Transverse colon (tissue), 4 donors: Measurements from ENCODE around the gene ELOVL4. TPM values are rescaled to one million over a fixed set of nuclear protein-coding genes. Genes with fewer than 3 reads are reported as not detected.

Source experiments
- DNase-seq: peaks from one replicate; pipeline ENCODE4 v3.0.0-alpha.2; 2019
- H3K27ac ChIP-seq, 4 donors: fragments of 200-600 bp; sonication (generic); 2 replicates each; pipeline ENCODE4 v1.5.1; 2016 to 2018; ENCODE audit warnings: inconsistent platforms in 4 of 4
- H3K27me3 ChIP-seq: fragments of 200-600 bp; sonication (generic); 2 replicates; pipeline ENCODE4 v1.5.1; 2017; ENCODE audit warnings: inconsistent platforms
- H3K36me3 ChIP-seq, 4 donors: fragments of 200-600 bp; sonication (generic); 2 replicates each; pipeline ENCODE4 v1.5.1; 2017 to 2019; ENCODE audit warnings: inconsistent platforms in 4 of 4
- H3K4me1 ChIP-seq, 4 donors: fragments of 200-600 bp; sonication (generic); 2 replicates each; pipeline ENCODE4 v1.5.1; 2017 to 2020; ENCODE audit warnings: inconsistent platforms in 4 of 4
- H3K4me3 ChIP-seq, 4 donors: fragments of 200-600 bp; sonication (generic); 1 replicate in 1 of 4; 2 replicates in 3 of 4; pipeline versions ENCODE4 v1.5.1 to v1.6.1; 2017 to 2019; ENCODE audit warnings: inconsistent platforms in 4 of 4
- H3K9me3 ChIP-seq, 2 donors: fragments of 200-600 bp; sonication (generic); 2 replicates each; pipeline ENCODE4 v1.5.1; 2017 to 2019; ENCODE audit warnings: inconsistent platforms in 2 of 2
- CTCF ChIP-seq, 5 experiments: fragments of 200-600 bp in 3 of 5; fragments of 450-650 bp in 2 of 5; sonication (generic) in 3 of 5; IDR thresholded peaks; 1 replicate in 2 of 5; 2 replicates in 3 of 5; pipeline ENCODE4 v1.5.1; 2016 to 2017; ENCODE audit warnings: antibody characterized with exemption in 5 of 5, inconsistent platforms in 3 of 5, mild to moderate bottlenecking in 2 of 5, moderate library complexity in 1 of 5
- EP300 ChIP-seq: sonication (generic); formaldehyde crosslinking; IDR thresholded peaks from one replicate; pipeline ENCODE4 v1.6.1; 2017; ENCODE audit warnings: antibody characterized with exemption, low read depth
- POLR2A ChIP-seq: fragments of 450-650 bp; IDR thresholded peaks from one replicate; pipeline ENCODE4 v1.6.1; 2016; ENCODE audit warnings: antibody characterized with exemption, mild to moderate bottlenecking, moderate library complexity
- POLR2AphosphoS5 ChIP-seq, 3 donors: sonication (generic); formaldehyde crosslinking; IDR thresholded peaks; one replicate each; pipeline ENCODE4 v1.6.1; 2016; ENCODE audit warnings: antibody characterized with exemption in 3 of 3
- WGBS, 2 donors: methylation state at CpG; one replicate each; pipeline ENCODE4 v1.1.5; 2018; ENCODE audit warnings: low coverage in 1 of 2; 5-methylcytosine and 5-hydroxymethylcytosine counted together
- in situ Hi-C, 4 donors: fragments of 200-750 bp; cut with MboI; loops; one replicate each; pipeline versions ENCODE4 v1.15.0 to v1.15.1; 2017; ENCODE audit warnings: low sequenced_read_pairs in 3 of 4, low pct_ligation_motif_present in 1 of 4, low pct_unique_long_range_greater_than_20kb in 1 of 4
- intact Hi-C: fragments of 100-400 bp; cut with DNase I; formaldehyde crosslinking; loops from one replicate; pipeline ENCODE4 v1.15.1; 2023; ENCODE audit warnings: low total_unique reads
- total RNA-seq, 4 donors: library from RNA; depleted of rRNA; stranded (reverse); fragments of >200 nt; gene quantifications; one replicate each; pipeline ENCODE4 v1.1.0, GENCODE V29; 2016

The ELOVL4 gene
- total RNA-seq, 4 donors from 2014 or later, result 0.32 to 0.68 TPM; not detected in 2

GRCh38 chr6:79878142-79878748, 69.1 kb downstream of the ELOVL4 start:
- Histone ChIP-seq H3K9me3 (no peaks in the 10 kb centered on the region), H3K27ac (no peak overlapping the region), H3K27me3 (no peaks in the 10 kb centered on the region), H3K4me3 (no peak overlapping the region), H3K4me1 (no peaks in the 10 kb centered on the region), H3K36me3 (no peaks in the 10 kb centered on the region)
- WGBS, 2 donors, result 57 to 90% methylated on average over 1 to 6 of the region's 6 CpGs
- in situ Hi-C loops, result no loop called here
- intact Hi-C loops, result loop anchor here (5.0 kb wide), 1 partner anchor 796 kb away; no protein-coding TSS in a partner anchor
- TF ChIP-seq POLR2AphosphoS5 (IDR thresholded peaks at IDR 0.05) (no peak), EP300 (no peak), POLR2A (no peak), CTCF (IDR thresholded peaks at IDR 0.05) (no peak)
- DNase-seq, result no peak

GRCh38 chr6:79874531-79875134, 72.7 kb downstream of the ELOVL4 start:
- H3K9me3 ChIP-seq, result no peaks in the 10 kb centered on the region
- in situ Hi-C loops, result no loop called here
- TF ChIP-seq EP300, result no peak
- no peak for TF ChIP-seq CTCF (IDR thresholded peaks at IDR 0.05)
- TF ChIP-seq POLR2AphosphoS5 (IDR thresholded peaks at IDR 0.05), result no peak
- TF ChIP-seq POLR2A, result no peak
- H3K27me3 ChIP-seq, result no peaks in the 10 kb centered on the region
- H3K4me3 ChIP-seq, result no peak overlapping the region
- no peaks in the 10 kb centered on the region for H3K36me3 ChIP-seq
- peaks cover 0 to 4% (median 0%) of the 10 kb centered on the region in 4 donors for H3K4me1 ChIP-seq
- DNase-seq, result no peak
- WGBS, 2 donors, result 68 to 78% methylated on average over 4 to 5 of the region's 5 CpGs
- H3K27ac ChIP-seq, result no peak overlapping the region
- intact Hi-C loops, result loop anchor here (5.0 kb wide), 1 partner anchor 792 kb away; no protein-coding TSS in a partner anchor

- TF ChIP-seq CTCF (IDR thresholded peaks at IDR 0.05) (no peak), POLR2A (no peak), POLR2AphosphoS5 (IDR thresholded peaks at IDR 0.05) (no peak), EP300 (no peak)
- WGBS, 2 donors, result 55 to 58% methylated on average over 2 of the region's 2 CpGs
- Histone ChIP-seq H3K36me3 (no peaks in the 10 kb centered on the region), H3K27me3 (no peaks in the 10 kb centered on the region), H3K9me3 (no peaks in the 10 kb centered on the region), H3K27ac (no peak overlapping the region), H3K4me1 (peaks cover 0 to 18% (median 3%) of the 10 kb centered on the region in 4 donors), H3K4me3 (no peak overlapping the region)
- intact Hi-C loops, result no loop called here
- in situ Hi-C loops, result no loop called here
- DNase-seq, result no peak
Measured at GRCh38 chr6:79872986-79873385, 74.4 kb downstream of the ELOVL4 start.

GRCh38 chr6:79872303-79872702, 75.0 kb downstream of the ELOVL4 start:
- DNase-seq, result no peak
- 51 to 86% methylated on average over 2 of the region's 2 CpGs for WGBS, 2 donors
- Histone ChIP-seq H3K4me3 (no peak overlapping the region), H3K27me3 (no peaks in the 10 kb centered on the region), H3K9me3 (no peaks in the 10 kb centered on the region), H3K4me1 (peaks cover 0 to 20% (median 5%) of the 10 kb centered on the region in 4 donors), H3K27ac (no peak overlapping the region), H3K36me3 (no peaks in the 10 kb centered on the region)
- intact Hi-C loops (no loop called here), in situ Hi-C loops (no loop called here)
- TF ChIP-seq POLR2AphosphoS5 (IDR thresholded peaks at IDR 0.05) (no peak), POLR2A (no peak), EP300 (no peak), CTCF (IDR thresholded peaks at IDR 0.05) (no peak)
